Neural progenitor cell (in vitro differentiated cells): ENCODE measurements around the gene PODN. TPM values are rescaled to one million over a fixed set of nuclear protein-coding genes. Genes with fewer than 3 reads are reported as not detected.

Experiments
- DNase-seq: peaks from one replicate; pipeline ENCODE4 v3.0.0-alpha.2; 2016; ENCODE audit warnings: low spot score
- H2AFZ ChIP-seq: fragments of 200-600 bp; sonication (generic); replicated peaks from 2 replicates; pipeline ENCODE4 v1.6.1; 2016; ENCODE audit warnings: antibody characterized with exemption
- H3F3A ChIP-seq: fragments of 200-600 bp; sonication (generic); 2 replicates; pipeline ENCODE4 v1.6.1; 2016; ENCODE audit warnings: antibody characterized with exemption, low read depth
- H3K27ac ChIP-seq: fragments of 200-600 bp; sonication (generic); 2 replicates; pipeline ENCODE4 v1.5.1; 2016; ENCODE audit warnings: mild to moderate bottlenecking
- H3K27me3 ChIP-seq: fragments of 200-600 bp; sonication (generic); 2 replicates; pipeline ENCODE4 v1.6.1; 2016; ENCODE audit warnings: mild to moderate bottlenecking, moderate library complexity
- H3K36me3 ChIP-seq: fragments of 200-600 bp; sonication (generic); 2 replicates; pipeline ENCODE4 v1.5.1; 2016
- H3K4me1 ChIP-seq: fragments of 200-600 bp; sonication (generic); 2 replicates; pipeline ENCODE4 v1.6.1; 2016; ENCODE audit warnings: mixed run types
- H3K4me2 ChIP-seq: fragments of 200-600 bp; sonication (generic); 2 replicates; pipeline ENCODE4 v1.6.1; 2016
- H3K4me3 ChIP-seq: fragments of 200-600 bp; sonication (generic); 2 replicates; pipeline ENCODE4 v1.5.1; 2016
- H3K79me2 ChIP-seq: fragments of 200-600 bp; sonication (generic); 2 replicates; pipeline ENCODE4 v1.6.1; 2016; ENCODE audit warnings: low read depth
- H3K9ac ChIP-seq: fragments of 200-600 bp; sonication (generic); 2 replicates; pipeline ENCODE4 v1.6.1; 2016
- H3K9me3 ChIP-seq: fragments of 200-600 bp; sonication (generic); 2 replicates; pipeline ENCODE4 v1.5.1; 2016; ENCODE audit warnings: low read depth
- H4K20me1 ChIP-seq: fragments of 200-600 bp; sonication (generic); 2 replicates; pipeline ENCODE4 v1.6.1; 2016; ENCODE audit warnings: low read depth
- H3K27ac Mint-ChIP-seq: 3 replicates; pipeline ENCODE4 v1.8.0; 2021; ENCODE audit warnings: mixed read lengths
- H3K27me3 Mint-ChIP-seq: 2 replicates; pipeline ENCODE4 v1.8.0; 2022; ENCODE audit warnings: low read depth, mild to moderate bottlenecking, inconsistent platforms, moderate library complexity, mixed read lengths; ENCODE audit not compliant: insufficient read depth
- H3K36me3 Mint-ChIP-seq: 3 replicates; pipeline ENCODE4 v1.8.0; 2021; ENCODE audit warnings: mixed read lengths
- H3K4me1 Mint-ChIP-seq: 3 replicates; pipeline ENCODE4 v1.8.0; 2021; ENCODE audit warnings: mixed read lengths
- H3K4me3 Mint-ChIP-seq: 3 replicates; pipeline ENCODE4 v1.8.0; 2021; ENCODE audit warnings: mild to moderate bottlenecking, moderate library complexity, mixed read lengths
- H3K9me3 Mint-ChIP-seq: 3 replicates; pipeline ENCODE4 v1.8.0; 2020; ENCODE audit warnings: mixed read lengths
- EZH2 ChIP-seq: fragments of 200-600 bp; sonication (generic); IDR thresholded peaks from 2 replicates; pipeline ENCODE4 v1.6.1; 2017; ENCODE audit warnings: antibody characterized with exemption, mild to moderate bottlenecking, moderate library complexity
- EZH2phosphoT487 ChIP-seq: fragments of 200-600 bp; sonication (generic); IDR thresholded peaks from 2 replicates; pipeline ENCODE4 v1.6.1; 2017; ENCODE audit warnings: antibody characterized with exemption
- total RNA-seq: library from RNA; depleted of rRNA; stranded (reverse); fragments of >200 nt; gene quantifications from 2 replicates; pipeline ENCODE4 v1.2.3, GENCODE V29; 2015; ENCODE audit warnings: low replicate concordance
- TF ChIP-seq, protein P1 (sequence below): fragments of 200-600 bp; sonication (generic); IDR thresholded peaks from 2 replicates; pipeline ENCODE4 v1.5.1; 2017; ENCODE audit warnings: antibody characterized with exemption, mild to moderate bottlenecking

PODN gene
- total RNA-seq, 1 donor from 2014 or later: not detected

DNA sequence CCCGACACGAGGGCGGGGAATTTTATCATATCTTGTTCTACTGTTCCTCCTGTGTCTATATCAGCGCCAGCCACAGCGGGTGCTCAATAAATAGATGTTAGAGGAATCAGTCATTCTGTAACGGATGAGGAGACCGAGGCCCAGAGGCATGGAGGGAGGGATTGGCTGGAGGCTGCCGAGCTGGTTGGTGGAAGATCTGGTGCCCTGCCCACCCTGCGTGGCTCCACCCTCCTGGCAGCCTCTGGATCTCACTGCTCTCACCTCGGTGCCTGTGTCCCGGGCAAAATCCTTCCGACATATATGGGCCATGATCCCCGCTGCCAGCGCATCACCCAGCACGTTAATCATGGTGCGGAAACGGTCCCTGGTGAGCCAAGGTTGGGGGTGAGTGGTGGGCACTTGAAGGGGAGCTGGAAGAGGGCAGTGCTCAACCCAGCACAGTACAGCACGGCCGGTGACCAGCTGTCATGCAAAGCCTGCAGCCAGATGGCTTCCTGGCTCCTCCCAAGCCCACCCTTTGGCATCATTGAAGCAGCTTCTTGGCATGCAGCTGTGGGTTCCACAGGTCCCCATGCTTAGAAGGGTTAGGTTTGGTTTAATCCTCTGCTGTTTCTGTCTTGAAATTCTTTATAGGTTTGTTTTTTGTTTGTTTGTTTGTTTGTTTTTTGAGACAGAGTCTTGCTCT lies 26.7 kb downstream of the PODN start:
- Histone ChIP-seq H3K27ac (no peak overlapping the region), H3F3A (no peaks in the 10 kb centered on the region), H3K9ac (no peak overlapping the region), H2AFZ (no peak overlapping the region), H3K4me1 (peaks cover 9% of the 10 kb centered on the region), H3K79me2 (no peaks in the 10 kb centered on the region), H3K36me3 (no peaks in the 10 kb centered on the region), H3K27me3 (no peaks in the 10 kb centered on the region), H3K4me2 (no peak overlapping the region), H4K20me1 (no peaks in the 10 kb centered on the region), H3K9me3 (no peaks in the 10 kb centered on the region), H3K4me3 (no peak overlapping the region)
- Mint-ChIP-seq H3K4me3 (no peak overlapping the region), H3K27me3 (peaks cover 16% of the 10 kb centered on the region), H3K36me3 (no peaks in the 10 kb centered on the region), H3K27ac (no peak overlapping the region), H3K9me3 (no peaks in the 10 kb centered on the region), H3K4me1 (peaks cover 7% of the 10 kb centered on the region)
- TF ChIP-seq EZH2phosphoT487 (no peak), EZH2 (no peak)
- TF ChIP-seq, protein P1, sequence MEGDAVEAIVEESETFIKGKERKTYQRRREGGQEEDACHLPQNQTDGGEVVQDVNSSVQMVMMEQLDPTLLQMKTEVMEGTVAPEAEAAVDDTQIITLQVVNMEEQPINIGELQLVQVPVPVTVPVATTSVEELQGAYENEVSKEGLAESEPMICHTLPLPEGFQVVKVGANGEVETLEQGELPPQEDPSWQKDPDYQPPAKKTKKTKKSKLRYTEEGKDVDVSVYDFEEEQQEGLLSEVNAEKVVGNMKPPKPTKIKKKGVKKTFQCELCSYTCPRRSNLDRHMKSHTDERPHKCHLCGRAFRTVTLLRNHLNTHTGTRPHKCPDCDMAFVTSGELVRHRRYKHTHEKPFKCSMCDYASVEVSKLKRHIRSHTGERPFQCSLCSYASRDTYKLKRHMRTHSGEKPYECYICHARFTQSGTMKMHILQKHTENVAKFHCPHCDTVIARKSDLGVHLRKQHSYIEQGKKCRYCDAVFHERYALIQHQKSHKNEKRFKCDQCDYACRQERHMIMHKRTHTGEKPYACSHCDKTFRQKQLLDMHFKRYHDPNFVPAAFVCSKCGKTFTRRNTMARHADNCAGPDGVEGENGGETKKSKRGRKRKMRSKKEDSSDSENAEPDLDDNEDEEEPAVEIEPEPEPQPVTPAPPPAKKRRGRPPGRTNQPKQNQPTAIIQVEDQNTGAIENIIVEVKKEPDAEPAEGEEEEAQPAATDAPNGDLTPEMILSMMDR: no peak
- DNase-seq: no peak

GRCh38 chr1:53089478-53090226 lies 27.6 kb downstream of the PODN start:
- Mint-ChIP-seq H3K27ac (no peak overlapping the region), H3K9me3 (no peaks in the 10 kb centered on the region), H3K27me3 (peaks cover 10% of the 10 kb centered on the region), H3K36me3 (no peaks in the 10 kb centered on the region), H3K4me1 (peaks cover 5% of the 10 kb centered on the region), H3K4me3 (no peak overlapping the region)
- H3K36me3 ChIP-seq: no peaks in the 10 kb centered on the region
- TF ChIP-seq EZH2: no peak
- TF ChIP-seq, protein P1: no peak
- TF ChIP-seq EZH2phosphoT487: no peak
- H3K4me2 ChIP-seq: no peak overlapping the region
- H4K20me1 ChIP-seq: no peaks in the 10 kb centered on the region
- no peaks in the 10 kb centered on the region for H3K27me3 ChIP-seq
- no peaks in the 10 kb centered on the region for H3K9me3 ChIP-seq
- H2AFZ ChIP-seq: no peak overlapping the region
- H3F3A ChIP-seq: no peaks in the 10 kb centered on the region
- H3K4me3 ChIP-seq: no peak overlapping the region
- H3K79me2 ChIP-seq: no peaks in the 10 kb centered on the region
- DNase-seq: no peak
- H3K4me1 ChIP-seq: peaks cover 9% of the 10 kb centered on the region
- no peak overlapping the region for H3K27ac ChIP-seq
- no peak overlapping the region for H3K9ac ChIP-seq

DNA sequence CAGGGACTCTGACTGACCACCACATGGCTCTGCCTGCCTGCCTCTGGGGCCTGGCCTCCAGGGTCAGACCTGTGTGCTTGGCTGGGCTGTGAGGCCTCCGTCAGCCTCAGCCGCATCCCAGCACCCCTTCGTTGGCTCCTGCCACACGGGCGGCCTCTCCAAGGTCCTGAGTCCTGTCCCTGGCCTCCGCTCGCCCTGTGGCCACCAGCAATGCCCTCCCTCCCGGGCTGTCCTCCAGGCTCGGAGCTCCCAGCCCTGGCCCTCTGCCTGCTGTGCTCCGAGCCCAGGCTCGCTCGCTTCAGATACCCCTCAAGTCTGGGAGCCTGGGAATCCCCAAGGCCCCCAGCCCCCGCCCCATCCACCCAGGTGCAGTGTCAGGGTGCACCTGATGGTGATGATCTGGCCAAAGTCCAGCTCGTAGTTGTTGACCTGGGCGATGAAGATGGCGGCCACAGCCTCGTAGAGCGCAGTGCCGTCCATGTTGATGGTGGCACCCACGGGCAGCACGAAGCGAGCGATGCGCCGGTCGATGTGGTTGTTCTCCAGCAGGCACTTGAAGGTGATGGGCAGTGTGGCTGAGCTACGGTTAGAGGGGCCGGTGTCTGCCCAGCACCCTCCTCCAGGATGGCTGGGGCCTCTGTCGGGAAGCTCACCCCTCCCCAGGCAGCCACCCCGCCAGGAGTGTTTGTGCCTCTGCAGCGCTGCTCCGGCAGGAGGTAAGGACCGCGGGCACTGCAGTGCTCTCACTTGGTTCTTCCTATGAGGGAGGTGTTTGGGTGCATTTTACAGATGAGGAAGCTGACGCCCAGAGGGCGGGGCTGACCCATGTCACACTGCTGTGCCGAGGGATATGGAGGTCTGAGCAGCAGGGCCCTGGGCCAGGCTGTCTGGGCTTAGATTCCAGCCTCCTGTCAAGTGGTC lies 28.5 kb downstream of the PODN start:
- Mint-ChIP-seq H3K9me3 (no peaks in the 10 kb centered on the region), H3K4me1 (peaks cover 5% of the 10 kb centered on the region), H3K27ac (peak overlapping the region; percentile 46), H3K36me3 (no peaks in the 10 kb centered on the region), H3K27me3 (peaks cover 8% of the 10 kb centered on the region), H3K4me3 (no peak overlapping the region)
- Histone ChIP-seq H3K79me2 (no peaks in the 10 kb centered on the region), H2AFZ (no peak overlapping the region), H4K20me1 (no peaks in the 10 kb centered on the region), H3K27ac (no peak overlapping the region), H3K9ac (no peak overlapping the region), H3K36me3 (no peaks in the 10 kb centered on the region), H3K4me1 (peaks cover 9% of the 10 kb centered on the region), H3K4me3 (no peak overlapping the region), H3F3A (peaks cover under 1% of the 10 kb centered on the region), H3K27me3 (no peaks in the 10 kb centered on the region), H3K4me2 (no peak overlapping the region), H3K9me3 (no peaks in the 10 kb centered on the region)
- TF ChIP-seq EZH2 (no peak), EZH2phosphoT487 (no peak)
- TF ChIP-seq, protein P1: no peak
- DNase-seq: no peak
